Stimulated activated naive CD8-positive, alpha-beta T cell treated with anti-CD3 and anti-CD28 coated beads, Interleukin-15, Interleukin-2, amounts not matched to agents 100 ng/mL and 50 ng/mL, for 24 hours (primary cell): Measurements from ENCODE around the gene CREB3.
A peak's percentile ranks its signal among the peaks of the same experiment; 100 is the strongest.

Experiments
- H3K27ac Mint-ChIP-seq: one replicate; pipeline ENCODE4 v1.8.0; 2021; ENCODE audit warnings: mild to moderate bottlenecking, mixed read lengths
- H3K27me3 Mint-ChIP-seq: one replicate; pipeline ENCODE4 v1.8.0; 2021; ENCODE audit warnings: mixed read lengths
- H3K36me3 Mint-ChIP-seq: one replicate; pipeline ENCODE4 v1.8.0; 2021; ENCODE audit warnings: low read depth, mixed read lengths
- H3K4me1 Mint-ChIP-seq: one replicate; pipeline ENCODE4 v1.8.0; 2021; ENCODE audit warnings: low read depth, mixed read lengths
- H3K4me3 Mint-ChIP-seq: one replicate; pipeline ENCODE4 v1.8.0; 2021; ENCODE audit warnings: mild to moderate bottlenecking, mixed read lengths
- H3K9me3 Mint-ChIP-seq: one replicate; pipeline ENCODE4 v1.8.0; 2021; ENCODE audit warnings: mixed read lengths

The CREB3 gene, protein sequence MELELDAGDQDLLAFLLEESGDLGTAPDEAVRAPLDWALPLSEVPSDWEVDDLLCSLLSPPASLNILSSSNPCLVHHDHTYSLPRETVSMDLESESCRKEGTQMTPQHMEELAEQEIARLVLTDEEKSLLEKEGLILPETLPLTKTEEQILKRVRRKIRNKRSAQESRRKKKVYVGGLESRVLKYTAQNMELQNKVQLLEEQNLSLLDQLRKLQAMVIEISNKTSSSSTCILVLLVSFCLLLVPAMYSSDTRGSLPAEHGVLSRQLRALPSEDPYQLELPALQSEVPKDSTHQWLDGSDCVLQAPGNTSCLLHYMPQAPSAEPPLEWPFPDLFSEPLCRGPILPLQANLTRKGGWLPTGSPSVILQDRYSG

DNA sequence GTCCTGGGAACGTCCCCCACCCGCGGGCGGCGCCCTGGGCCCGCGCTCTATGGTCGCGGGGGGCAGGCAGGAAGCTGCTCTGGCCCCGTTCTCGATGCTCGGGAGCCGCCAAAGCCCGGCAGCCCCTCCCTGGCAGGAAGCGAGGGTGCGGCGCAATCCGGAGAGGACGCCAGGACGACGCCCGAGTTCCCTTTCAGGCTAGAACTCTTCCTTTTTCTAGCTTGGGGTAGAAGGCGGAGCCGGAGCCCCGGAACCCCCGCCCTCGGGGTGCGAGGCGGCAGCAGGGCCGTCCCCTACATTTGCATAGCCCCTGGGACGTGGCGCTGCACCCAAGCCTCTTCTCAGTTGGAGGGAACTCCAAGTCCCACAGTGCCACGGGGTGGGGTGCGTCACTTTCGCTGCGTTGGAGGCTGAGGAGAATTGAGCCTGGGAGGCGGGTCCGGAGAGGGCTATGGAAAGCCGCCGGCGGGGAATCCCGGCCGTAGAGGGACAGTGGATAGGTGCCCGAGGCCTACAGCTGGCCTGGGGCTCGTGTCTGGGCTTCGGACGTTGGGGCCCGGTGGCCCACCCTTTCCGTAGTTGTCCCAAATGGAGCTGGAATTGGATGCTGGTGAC lies at the start of gene CREB3, which contains the start of gene TLN1:
Gene CREB3, plus strand, starts transcription at position 482 of the 615 bp plus-strand sequence. Its CDS starts 107 bp downstream, at position 589.
Gene TLN1, minus strand, starts transcription at position 11 of the 615 bp plus-strand sequence. CDS start 6,501 bp downstream, outside the sequence.
- Mint-ChIP-seq H3K27me3 (no peaks in the 10 kb centered on the region), H3K36me3 (peaks cover 19% of the 10 kb centered on the region), H3K4me3 (no peak within 1 kb of the TSS), H3K9me3 (no peaks in the 10 kb centered on the region), H3K4me1 (peaks cover 17% of the 10 kb centered on the region), H3K27ac (peak within 1 kb of the TSS; percentile 95)

- no peak overlapping the region for H3K27ac Mint-ChIP-seq
- H3K36me3 Mint-ChIP-seq: no peaks in the 10 kb centered on the region
- no peaks in the 10 kb centered on the region for H3K27me3 Mint-ChIP-seq
- no peaks in the 10 kb centered on the region for H3K9me3 Mint-ChIP-seq
- no peak overlapping the region for H3K4me3 Mint-ChIP-seq
- H3K4me1 Mint-ChIP-seq: peaks cover 8% of the 10 kb centered on the region
Measured at GRCh38 chr9:35683323-35683722, 49.1 kb upstream of the CREB3 start.

DNA sequence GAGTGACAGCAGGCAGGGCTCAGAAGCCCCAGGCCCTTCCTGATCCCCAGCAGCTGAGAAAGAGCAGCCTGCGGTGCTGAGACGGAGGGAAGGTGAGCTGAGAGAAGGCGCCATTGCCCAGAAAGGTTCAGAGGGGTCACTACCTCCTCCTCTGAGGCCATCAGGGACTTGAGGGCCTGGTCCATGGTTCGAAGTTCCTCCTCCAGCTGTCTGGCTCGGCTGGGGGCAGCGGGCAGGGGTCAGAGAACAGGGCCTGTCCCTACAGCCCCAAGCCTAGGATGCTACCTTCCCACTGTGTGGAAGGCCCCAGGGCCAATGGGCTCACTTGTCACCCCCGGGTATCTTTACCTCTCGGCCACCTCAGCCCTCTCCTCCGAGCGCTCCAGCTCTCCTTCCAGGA lies 47.5 kb upstream of the CREB3 start:
- H3K36me3 Mint-ChIP-seq: no peaks in the 10 kb centered on the region
- H3K4me3 Mint-ChIP-seq: no peak overlapping the region
- H3K4me1 Mint-ChIP-seq: peaks cover 18% of the 10 kb centered on the region
- no peaks in the 10 kb centered on the region for H3K9me3 Mint-ChIP-seq
- H3K27ac Mint-ChIP-seq: no peak overlapping the region
- no peaks in the 10 kb centered on the region for H3K27me3 Mint-ChIP-seq

- Mint-ChIP-seq H3K4me1 (peaks cover 18% of the 10 kb centered on the region), H3K4me3 (no peak overlapping the region), H3K27ac (no peak overlapping the region), H3K9me3 (no peaks in the 10 kb centered on the region), H3K36me3 (no peaks in the 10 kb centered on the region), H3K27me3 (no peaks in the 10 kb centered on the region)
Measured at GRCh38 chr9:35685506-35685905, 47.0 kb upstream of the CREB3 start.

- Mint-ChIP-seq H3K4me3 (no peak overlapping the region), H3K9me3 (no peaks in the 10 kb centered on the region), H3K27me3 (no peaks in the 10 kb centered on the region), H3K36me3 (no peaks in the 10 kb centered on the region), H3K4me1 (peaks cover 27% of the 10 kb centered on the region), H3K27ac (no peak overlapping the region)
Measured at GRCh38 chr9:35686222-35687203, 46.0 kb upstream of the CREB3 start.

DNA sequence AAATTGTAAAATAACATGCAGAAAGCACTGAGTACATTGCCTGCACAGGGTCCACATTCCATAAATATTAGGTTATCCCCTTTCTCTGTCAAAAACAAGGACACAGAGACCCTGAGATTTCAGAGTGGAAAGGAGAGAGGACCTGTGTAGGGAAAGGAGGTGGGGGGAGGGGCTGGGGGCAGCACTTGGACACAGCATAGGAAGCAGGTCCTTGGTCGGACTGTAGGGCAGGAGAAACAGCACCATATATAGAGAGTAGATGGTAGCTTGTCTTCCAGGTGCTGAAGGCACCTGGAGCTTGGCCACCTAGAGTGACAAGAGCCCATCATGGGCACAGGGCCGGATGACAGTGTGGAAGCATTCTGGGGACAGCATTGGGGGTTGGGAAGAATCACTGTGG lies 45.2 kb upstream of the CREB3 start:
- Mint-ChIP-seq H3K27ac (no peak overlapping the region), H3K9me3 (no peaks in the 10 kb centered on the region), H3K27me3 (no peaks in the 10 kb centered on the region), H3K36me3 (no peaks in the 10 kb centered on the region), H3K4me3 (no peak overlapping the region), H3K4me1 (peaks cover 32% of the 10 kb centered on the region)

GRCh38 chr9:35687972-35688557 lies 44.4 kb upstream of the CREB3 start:
- H3K27me3 Mint-ChIP-seq: no peaks in the 10 kb centered on the region
- H3K27ac Mint-ChIP-seq: no peak overlapping the region
- H3K4me1 Mint-ChIP-seq: peaks cover 32% of the 10 kb centered on the region
- no peak overlapping the region for H3K4me3 Mint-ChIP-seq
- H3K9me3 Mint-ChIP-seq: no peaks in the 10 kb centered on the region
- H3K36me3 Mint-ChIP-seq: no peaks in the 10 kb centered on the region

DNA sequence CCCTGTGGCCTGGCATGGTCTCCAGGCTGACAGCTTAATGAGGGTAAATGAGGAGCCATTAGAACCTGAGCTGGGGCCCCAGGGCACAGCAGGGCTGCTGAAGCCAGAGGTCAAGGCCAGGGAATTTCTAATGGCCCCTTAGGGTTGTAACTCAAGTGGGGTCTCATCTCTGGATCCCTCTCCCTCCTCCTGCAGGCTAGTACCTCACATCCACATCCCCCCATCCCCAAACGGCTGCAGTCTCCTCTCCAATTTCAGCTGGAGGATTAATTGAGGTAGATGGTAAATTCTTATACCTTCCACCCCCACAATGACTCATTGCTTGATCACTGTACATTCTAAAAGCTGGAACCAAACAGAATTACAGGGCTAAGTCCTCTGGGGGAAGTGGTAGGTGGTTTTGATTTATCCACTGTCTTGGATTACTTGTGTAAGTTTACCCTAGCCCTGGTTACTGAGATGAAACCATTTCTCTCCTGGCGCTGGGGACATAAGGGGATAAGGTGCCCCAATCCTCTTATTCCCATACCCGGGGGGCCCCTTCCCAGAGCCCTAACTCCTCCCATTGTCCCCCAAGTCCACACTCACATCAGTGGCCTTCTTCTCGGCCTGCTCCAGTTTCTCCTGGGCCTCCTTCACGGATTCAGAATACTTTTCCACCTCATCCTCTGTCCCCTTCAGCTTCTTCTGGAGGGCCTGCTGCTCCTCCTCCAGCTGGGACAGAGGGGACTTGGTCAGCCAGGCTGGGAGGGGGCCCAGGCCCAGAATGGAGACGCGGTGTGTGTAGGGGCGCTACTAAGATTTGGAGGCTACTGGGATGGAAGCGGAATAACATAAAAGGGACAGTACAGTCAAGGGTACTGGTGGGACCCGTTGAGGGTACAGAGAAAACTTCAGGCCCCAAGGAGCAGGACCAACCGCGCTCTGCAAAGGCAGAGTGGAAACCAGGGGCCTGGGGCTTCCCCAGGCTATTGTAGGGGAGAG lies 43.6 kb upstream of the CREB3 start:
- peak overlapping the region; percentile 45 for H3K27ac Mint-ChIP-seq
- peaks cover 32% of the 10 kb centered on the region for H3K4me1 Mint-ChIP-seq
- peak overlapping the region; percentile 47 for H3K4me3 Mint-ChIP-seq
- no peaks in the 10 kb centered on the region for H3K36me3 Mint-ChIP-seq
- H3K9me3 Mint-ChIP-seq: no peaks in the 10 kb centered on the region
- H3K27me3 Mint-ChIP-seq: no peaks in the 10 kb centered on the region

GRCh38 chr9:35689542-35690293 lies 42.7 kb upstream of the CREB3 start, which contains the start of gene TPM2:
Gene TPM2, minus strand, starts transcription at chr9:35689925. Its CDS starts 108 bp downstream, at chr9:35689817.
- peak within 1 kb of the TSS; percentile 78 for H3K4me3 Mint-ChIP-seq
- peaks cover 32% of the 10 kb centered on the region for H3K4me1 Mint-ChIP-seq
- no peaks in the 10 kb centered on the region for H3K9me3 Mint-ChIP-seq
- H3K27ac Mint-ChIP-seq: peak within 1 kb of the TSS; percentile 81
- no peaks in the 10 kb centered on the region for H3K36me3 Mint-ChIP-seq
- H3K27me3 Mint-ChIP-seq: no peaks in the 10 kb centered on the region

- H3K27ac Mint-ChIP-seq: peak overlapping the region; percentile 79
- H3K4me3 Mint-ChIP-seq: peak overlapping the region; percentile 74
- H3K4me1 Mint-ChIP-seq: peaks cover 32% of the 10 kb centered on the region
- H3K36me3 Mint-ChIP-seq: no peaks in the 10 kb centered on the region
- H3K9me3 Mint-ChIP-seq: no peaks in the 10 kb centered on the region
- H3K27me3 Mint-ChIP-seq: no peaks in the 10 kb centered on the region
Measured at GRCh38 chr9:35690294-35690613, 42.2 kb upstream of the CREB3 start.

GRCh38 chr9:35690614-35691333 lies 41.7 kb upstream of the CREB3 start:
- Mint-ChIP-seq H3K9me3 (no peaks in the 10 kb centered on the region), H3K27ac (peak overlapping the region; percentile 81), H3K27me3 (no peaks in the 10 kb centered on the region), H3K4me1 (peaks cover 32% of the 10 kb centered on the region), H3K4me3 (peak overlapping the region; percentile 78), H3K36me3 (no peaks in the 10 kb centered on the region)

- Mint-ChIP-seq H3K36me3 (peaks cover 1% of the 10 kb centered on the region), H3K4me3 (peak overlapping the region; percentile 78)
Measured at GRCh38 chr9:35691334-35691650, 41.2 kb upstream of the CREB3 start.

More at GRCh38 chr9:35691334-35691650, 41.2 kb upstream of the CREB3 start:
- Mint-ChIP-seq H3K27ac (peak overlapping the region; percentile 81), H3K27me3 (no peaks in the 10 kb centered on the region), H3K4me1 (peaks cover 33% of the 10 kb centered on the region), H3K9me3 (no peaks in the 10 kb centered on the region)
